ENCODE data around the gene FAM76B.

- TF ChIP-seq POLR2A (IDR thresholded peaks at IDR 0.05; ENCODE audit: low read depth, low read length) (no peak), POLR2AphosphoS5 (IDR thresholded peaks at IDR 0.05; ENCODE audit: low read depth, low read length) (no peak), PAX5 (IDR thresholded peaks at IDR 0.05; ENCODE audit: insufficient read depth, low read length, severe bottlenecking) (no peak), TAF1 (IDR thresholded peaks at IDR 0.05; ENCODE audit: low read depth, low read length) (no peak)
Measured at GRCh38 chr11:95776859-95777258, 12.7 kb downstream of the FAM76B start.
